Esophagus muscularis mucosa (tissue), 4 donors: ENCODE measurements around the gene PCGF5. TPM values are rescaled to one million over a fixed set of nuclear protein-coding genes. Genes with fewer than 3 reads are reported as not detected.
"Not testable (repeated sequence)": the region's sequence is repeated elsewhere in the genome, so short reads cannot be mapped to it uniquely, and the experiment has no call there.

Source experiments
- DNase-seq: peaks from one replicate; pipeline ENCODE4 v3.0.0-alpha.2; 2017; ENCODE audit errors: extremely low spot score
- H3K27ac ChIP-seq, 4 donors: fragments of 200-600 bp; sonication (generic); replicated peaks in 1 of 4; 1 replicate in 3 of 4; 2 replicates in 1 of 4; pipeline ENCODE4 v1.5.1; 2016 to 2019; ENCODE audit warnings: mild to moderate bottlenecking in 1 of 4
- H3K27me3 ChIP-seq, 4 donors: fragments of 200-600 bp; sonication (generic); one replicate each; pipeline versions ENCODE4 v1.5.1 to v1.6.0; 2016 to 2019
- H3K36me3 ChIP-seq, 4 donors: fragments of 200-600 bp; sonication (generic); one replicate each; pipeline ENCODE4 v1.5.1; 2016 to 2019
- H3K4me1 ChIP-seq, 4 donors: fragments of 200-600 bp; sonication (generic); one replicate each; pipeline ENCODE4 v1.5.1; 2016 to 2019
- H3K4me3 ChIP-seq, 4 donors: fragments of 200-600 bp; sonication (generic); 1 replicate in 2 of 4; 2 replicates in 2 of 4; pipeline ENCODE4 v1.5.1; 2016 to 2019; ENCODE audit warnings: mild to moderate bottlenecking in 4 of 4, moderate library complexity in 1 of 4
- H3K9me3 ChIP-seq, 4 donors: fragments of 200-600 bp; sonication (generic); 1 replicate in 3 of 4; 2 replicates in 1 of 4; pipeline ENCODE4 v1.5.1; 2016 to 2019
- EP300 ChIP-seq: sonication (generic); formaldehyde crosslinking; IDR thresholded peaks from one replicate; pipeline ENCODE4 v1.6.1; 2017; ENCODE audit warnings: antibody characterized with exemption
- POLR2A ChIP-seq: fragments of 450-650 bp; IDR thresholded peaks from one replicate; pipeline ENCODE4 v1.6.1; 2017; ENCODE audit warnings: antibody characterized with exemption, moderate library complexity, mild to moderate bottlenecking, low read depth
- POLR2AphosphoS5 ChIP-seq, 2 donors: sonication (generic); formaldehyde crosslinking; IDR thresholded peaks; one replicate each; pipeline ENCODE4 v1.6.1; 2017; ENCODE audit warnings: antibody characterized with exemption in 2 of 2
- WGBS: methylation state at CpG from one replicate; pipeline ENCODE4 v1.1.5; 2018; 5-methylcytosine and 5-hydroxymethylcytosine counted together
- intact Hi-C: fragments of 100-400 bp; cut with DNase I; formaldehyde crosslinking; loops from one replicate; pipeline ENCODE4 v1.15.1; 2023
- total RNA-seq, 4 donors: library from RNA; depleted of rRNA; stranded (reverse); fragments of >200 nt; gene quantifications; one replicate each; pipeline versions ENCODE4 v1.1.0 to v1.2.1, GENCODE V29; 2016
- TF ChIP-seq, protein P1 (sequence below), 3 experiments: fragments of 200-600 bp in 2 of 3; fragments of 450-650 bp in 1 of 3; sonication (generic) in 2 of 3; IDR thresholded peaks; one replicate each; pipeline ENCODE4 v1.5.1; 2017 to 2019; ENCODE audit warnings: antibody characterized with exemption in 3 of 3, mild to moderate bottlenecking in 2 of 3, moderate library complexity in 1 of 3

PCGF5 gene
- total RNA-seq, 4 donors from 2014 or later, result 41.6 to 62.7 (median 52.6) TPM

DNA sequence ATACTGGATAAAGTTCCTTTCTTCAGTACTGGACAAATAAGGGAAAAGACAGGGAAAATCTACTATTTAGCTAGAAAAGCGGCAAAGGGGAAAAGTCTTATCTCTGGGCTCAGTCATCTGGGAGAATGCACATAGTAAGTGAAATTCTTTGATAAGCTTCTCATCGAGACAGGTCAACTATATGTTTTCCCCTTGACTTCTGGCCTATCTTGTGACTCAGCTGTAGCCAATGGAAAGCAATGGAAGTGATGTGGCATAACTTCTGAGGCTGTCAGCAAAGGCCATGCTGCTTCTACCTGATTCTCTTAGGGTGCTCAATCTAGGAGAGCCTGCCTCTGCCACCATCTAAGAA is 91.9 kb downstream of the PCGF5 start:
- intact Hi-C loops, result no loop called here
- no peak overlapping the region for H3K4me3 ChIP-seq
- H3K27ac ChIP-seq, result no peak overlapping the region
- H3K4me1 ChIP-seq, result no peaks in the 10 kb centered on the region
- 78% methylated on average over 2 of the region's 2 CpGs for WGBS
- DNase-seq, result no peak
- H3K9me3 ChIP-seq, result no peaks in the 10 kb centered on the region
- no peaks in the 10 kb centered on the region for H3K36me3 ChIP-seq
- no peaks in the 10 kb centered on the region for H3K27me3 ChIP-seq
- no peak for TF ChIP-seq EP300
- TF ChIP-seq, protein P1, sequence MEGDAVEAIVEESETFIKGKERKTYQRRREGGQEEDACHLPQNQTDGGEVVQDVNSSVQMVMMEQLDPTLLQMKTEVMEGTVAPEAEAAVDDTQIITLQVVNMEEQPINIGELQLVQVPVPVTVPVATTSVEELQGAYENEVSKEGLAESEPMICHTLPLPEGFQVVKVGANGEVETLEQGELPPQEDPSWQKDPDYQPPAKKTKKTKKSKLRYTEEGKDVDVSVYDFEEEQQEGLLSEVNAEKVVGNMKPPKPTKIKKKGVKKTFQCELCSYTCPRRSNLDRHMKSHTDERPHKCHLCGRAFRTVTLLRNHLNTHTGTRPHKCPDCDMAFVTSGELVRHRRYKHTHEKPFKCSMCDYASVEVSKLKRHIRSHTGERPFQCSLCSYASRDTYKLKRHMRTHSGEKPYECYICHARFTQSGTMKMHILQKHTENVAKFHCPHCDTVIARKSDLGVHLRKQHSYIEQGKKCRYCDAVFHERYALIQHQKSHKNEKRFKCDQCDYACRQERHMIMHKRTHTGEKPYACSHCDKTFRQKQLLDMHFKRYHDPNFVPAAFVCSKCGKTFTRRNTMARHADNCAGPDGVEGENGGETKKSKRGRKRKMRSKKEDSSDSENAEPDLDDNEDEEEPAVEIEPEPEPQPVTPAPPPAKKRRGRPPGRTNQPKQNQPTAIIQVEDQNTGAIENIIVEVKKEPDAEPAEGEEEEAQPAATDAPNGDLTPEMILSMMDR (IDR thresholded peaks at IDR 0.05), result no peak
- no peak for TF ChIP-seq POLR2A
- no peak for TF ChIP-seq POLR2AphosphoS5 (IDR thresholded peaks at IDR 0.05)

- H3K4me1 ChIP-seq, result no peaks in the 10 kb centered on the region
- 53% methylated on average over 6 of the region's 6 CpGs for WGBS
- H3K9me3 ChIP-seq, result no peaks in the 10 kb centered on the region
- no peak overlapping the region for H3K27ac ChIP-seq
- no peak for DNase-seq
- intact Hi-C loops, result no loop called here
- H3K36me3 ChIP-seq, result no peaks in the 10 kb centered on the region
- no peak overlapping the region for H3K4me3 ChIP-seq
- TF ChIP-seq POLR2A (no peak), POLR2AphosphoS5 (IDR thresholded peaks at IDR 0.05) (no peak), EP300 (no peak)
- TF ChIP-seq, protein P1 (IDR thresholded peaks at IDR 0.05), result no peak
- H3K27me3 ChIP-seq, result no peaks in the 10 kb centered on the region
Measured at GRCh38 chr10:91313796-91314485, 93.5 kb downstream of the PCGF5 start.

DNA sequence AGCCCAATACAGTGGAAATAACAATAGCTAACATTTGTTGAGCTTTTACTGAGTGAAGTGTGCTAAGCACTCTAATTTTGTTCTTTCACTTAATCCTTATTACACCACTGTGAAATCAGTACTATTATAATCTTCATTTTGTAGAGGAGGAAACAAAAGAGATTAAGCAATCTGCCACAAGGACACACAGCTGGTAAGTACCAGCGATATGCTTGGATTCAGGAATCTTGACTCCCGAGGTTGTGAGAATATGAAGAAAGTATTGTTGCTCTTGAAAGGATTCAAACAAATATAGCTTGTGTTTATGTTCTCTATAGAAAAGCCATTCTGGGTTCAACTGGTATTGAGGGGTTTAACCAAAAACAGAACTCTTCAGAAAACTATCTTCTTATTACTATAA is 96.0 kb downstream of the PCGF5 start:
- WGBS, result 61% methylated on average over 2 of the region's 2 CpGs
- TF ChIP-seq EP300, result no peak

GRCh38 chr10:91317541-91317940 is 97.1 kb downstream of the PCGF5 start:
- no peak for DNase-seq
- Histone ChIP-seq H3K27ac (no peak overlapping the region), H3K27me3 (no peaks in the 10 kb centered on the region), H3K9me3 (no peaks in the 10 kb centered on the region), H3K4me1 (no peaks in the 10 kb centered on the region), H3K36me3 (no peaks in the 10 kb centered on the region), H3K4me3 (no peak overlapping the region)
- TF ChIP-seq POLR2A (no peak), EP300 (no peak), POLR2AphosphoS5 (IDR thresholded peaks at IDR 0.05) (no peak)
- TF ChIP-seq, protein P1 (IDR thresholded peaks at IDR 0.05), result no peak
- intact Hi-C loops, result no loop called here

More for the DNA sequence above, 96.0 kb downstream of the PCGF5 start:
- no peaks in the 10 kb centered on the region for H3K4me1 ChIP-seq
- H3K4me3 ChIP-seq, result no peak overlapping the region
- H3K36me3 ChIP-seq, result no peaks in the 10 kb centered on the region
- H3K27ac ChIP-seq, result no peak overlapping the region
- no peak for DNase-seq
- no peaks in the 10 kb centered on the region for H3K27me3 ChIP-seq
- no peaks in the 10 kb centered on the region for H3K9me3 ChIP-seq
- intact Hi-C loops, result no loop called here

- 93% methylated on average over 4 of the region's 4 CpGs for WGBS
- no peak for DNase-seq
- Histone ChIP-seq H3K4me1 (no peaks in the 10 kb centered on the region), H3K4me3 (no peak overlapping the region), H3K9me3 (no peaks in the 10 kb centered on the region), H3K27me3 (no peaks in the 10 kb centered on the region), H3K27ac (no peak overlapping the region), H3K36me3 (no peaks in the 10 kb centered on the region)
- intact Hi-C loops, result no loop called here
- TF ChIP-seq POLR2AphosphoS5 (IDR thresholded peaks at IDR 0.05) (no peak), POLR2A (no peak), EP300 (no peak)
- TF ChIP-seq, protein P1 (IDR thresholded peaks at IDR 0.05), result no peak
Measured at GRCh38 chr10:91319336-91319735, 98.9 kb downstream of the PCGF5 start.

DNA sequence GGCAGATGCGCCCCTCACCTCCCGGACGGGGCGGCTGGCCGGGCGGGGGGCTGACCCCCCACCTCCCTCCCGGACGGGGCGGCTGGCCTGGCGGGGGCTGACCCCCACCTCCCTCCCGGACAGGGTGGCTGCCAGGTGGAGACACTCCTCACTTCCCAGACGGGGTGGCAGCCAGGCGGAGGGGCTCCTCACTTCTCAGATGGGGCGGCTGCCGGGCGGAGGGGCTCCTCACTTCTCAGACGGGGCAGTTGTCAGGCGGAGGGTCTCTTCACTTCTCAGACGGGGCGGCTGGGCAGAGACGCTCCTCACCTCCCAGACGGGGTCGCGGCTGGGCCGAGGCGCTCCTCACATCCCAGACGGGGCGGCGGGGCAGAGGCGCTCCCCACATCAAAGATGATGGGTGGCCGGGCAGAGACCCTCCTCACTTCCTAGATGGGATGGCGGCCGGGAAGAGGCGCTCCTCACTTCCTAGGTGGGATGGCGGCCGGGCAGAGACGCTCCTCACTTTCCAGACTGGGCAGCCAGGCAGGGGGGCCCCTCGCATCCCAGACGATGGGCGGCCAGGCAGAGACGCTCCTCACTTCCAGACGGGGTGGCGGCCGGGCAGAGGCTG is 102.9 kb downstream of the PCGF5 start:
- H3K27me3 ChIP-seq, DNase-seq, H3K36me3 ChIP-seq, H3K27ac ChIP-seq, H3K9me3 ChIP-seq, intact Hi-C loops, H3K4me3 ChIP-seq, H3K4me1 ChIP-seq: not testable (repeated sequence)
- no CpG with 5 or more reads among the region's 44 CpGs for WGBS
